AG04449 (cell line): ENCODE results near the gene CD44.
A peak's percentile ranks its signal among the peaks of the same experiment; 100 is the strongest.

ENCODE experiments used
- CTCF ChIA-PET: fragments of 350-600 bp; formaldehyde crosslinking; extraction: SDS; loops from one replicate; lab custom pipeline; 2021; ENCODE audit warnings: antibody characterized with exemption; lab: Yijun Ruan, JAX
- POLR2A ChIA-PET: fragments of 400-600, 350-600 bp; formaldehyde crosslinking; extraction: SDS; loops from one replicate; lab custom pipeline; 2020; ENCODE audit warnings: antibody characterized with exemption, inconsistent platforms; lab: Yijun Ruan, JAX
- DNase-seq: peaks from one replicate; pipeline ENCODE4 v3.0.0-alpha.2; 2010; ENCODE audit warnings: low read depth, low spot score
- H3K4me3 ChIP-seq: 2 replicates; pipeline ENCODE4 v1.5.1; 2011; ENCODE audit warnings: low read depth, mild to moderate bottlenecking, control low read depth, low read length
- TF ChIP-seq, protein P1 (sequence below): IDR thresholded peaks from one replicate; pipeline ENCODE4 v1.5.1; 2011; ENCODE audit warnings: mild to moderate bottlenecking, moderate library complexity, low read length, control low read depth, inconsistent platforms; ENCODE audit not compliant: insufficient read depth; ENCODE audit errors: missing control alignments

Gene CD44

DNA sequence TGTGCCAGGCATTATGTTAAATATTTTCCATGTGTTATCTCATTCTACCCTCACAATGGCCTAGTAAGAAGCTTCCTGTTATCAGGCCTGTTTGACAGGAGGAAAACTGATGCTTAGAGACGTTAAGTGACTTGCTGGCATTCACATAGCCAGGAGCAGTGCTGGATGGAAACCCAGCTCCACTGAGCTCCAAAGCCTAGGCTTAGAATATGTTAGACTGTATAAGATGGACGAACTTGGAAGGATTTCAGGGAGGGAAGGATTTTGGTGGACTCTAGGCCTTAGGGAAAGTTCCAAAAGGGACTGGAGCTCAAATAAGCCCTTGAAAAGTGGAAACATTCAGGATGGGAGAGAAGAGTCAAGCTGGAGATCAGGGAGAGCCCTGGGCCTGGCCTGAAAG lies 2.1 kb downstream of the CD44 start:
- ChIA-PET POLR2A (interaction anchor here (0.7 to 1.5 kb wide), 2 partner anchors 34 to 163 kb away, joined by 4 to 5 read pairs; no protein-coding TSS in a partner anchor), CTCF (interaction anchor here (0.6 to 2.0 kb wide), 6 partner anchors 23 to 253 kb away, joined by 3 to 5 read pairs (median 4); no protein-coding TSS in a partner anchor)
- no peak for DNase-seq
- H3K4me3 ChIP-seq = peak overlapping the region; percentile 94
- TF ChIP-seq, protein P1, sequence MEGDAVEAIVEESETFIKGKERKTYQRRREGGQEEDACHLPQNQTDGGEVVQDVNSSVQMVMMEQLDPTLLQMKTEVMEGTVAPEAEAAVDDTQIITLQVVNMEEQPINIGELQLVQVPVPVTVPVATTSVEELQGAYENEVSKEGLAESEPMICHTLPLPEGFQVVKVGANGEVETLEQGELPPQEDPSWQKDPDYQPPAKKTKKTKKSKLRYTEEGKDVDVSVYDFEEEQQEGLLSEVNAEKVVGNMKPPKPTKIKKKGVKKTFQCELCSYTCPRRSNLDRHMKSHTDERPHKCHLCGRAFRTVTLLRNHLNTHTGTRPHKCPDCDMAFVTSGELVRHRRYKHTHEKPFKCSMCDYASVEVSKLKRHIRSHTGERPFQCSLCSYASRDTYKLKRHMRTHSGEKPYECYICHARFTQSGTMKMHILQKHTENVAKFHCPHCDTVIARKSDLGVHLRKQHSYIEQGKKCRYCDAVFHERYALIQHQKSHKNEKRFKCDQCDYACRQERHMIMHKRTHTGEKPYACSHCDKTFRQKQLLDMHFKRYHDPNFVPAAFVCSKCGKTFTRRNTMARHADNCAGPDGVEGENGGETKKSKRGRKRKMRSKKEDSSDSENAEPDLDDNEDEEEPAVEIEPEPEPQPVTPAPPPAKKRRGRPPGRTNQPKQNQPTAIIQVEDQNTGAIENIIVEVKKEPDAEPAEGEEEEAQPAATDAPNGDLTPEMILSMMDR = no peak

DNA sequence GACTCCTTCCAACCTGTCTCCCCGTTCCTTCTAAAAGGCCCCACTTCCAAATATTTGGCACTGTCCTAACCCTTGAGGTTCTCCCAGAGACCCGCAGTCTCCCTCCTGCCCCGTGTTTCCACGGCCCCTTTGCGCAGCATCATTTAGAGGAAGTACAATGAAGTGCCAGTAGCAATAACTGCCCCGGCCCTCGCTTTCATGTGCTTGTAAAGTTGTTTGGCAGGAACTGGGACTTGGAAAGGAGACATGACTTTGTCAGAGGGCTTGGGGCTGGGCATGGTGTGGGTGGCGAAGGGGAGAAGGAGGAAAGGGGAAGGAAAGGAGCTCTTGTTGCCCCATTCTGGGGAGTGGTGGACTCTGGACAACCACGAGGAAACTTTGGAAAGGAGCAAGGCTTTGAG lies 2.6 kb downstream of the CD44 start:
- H3K4me3 ChIP-seq = peak overlapping the region; percentile 94

DNA sequence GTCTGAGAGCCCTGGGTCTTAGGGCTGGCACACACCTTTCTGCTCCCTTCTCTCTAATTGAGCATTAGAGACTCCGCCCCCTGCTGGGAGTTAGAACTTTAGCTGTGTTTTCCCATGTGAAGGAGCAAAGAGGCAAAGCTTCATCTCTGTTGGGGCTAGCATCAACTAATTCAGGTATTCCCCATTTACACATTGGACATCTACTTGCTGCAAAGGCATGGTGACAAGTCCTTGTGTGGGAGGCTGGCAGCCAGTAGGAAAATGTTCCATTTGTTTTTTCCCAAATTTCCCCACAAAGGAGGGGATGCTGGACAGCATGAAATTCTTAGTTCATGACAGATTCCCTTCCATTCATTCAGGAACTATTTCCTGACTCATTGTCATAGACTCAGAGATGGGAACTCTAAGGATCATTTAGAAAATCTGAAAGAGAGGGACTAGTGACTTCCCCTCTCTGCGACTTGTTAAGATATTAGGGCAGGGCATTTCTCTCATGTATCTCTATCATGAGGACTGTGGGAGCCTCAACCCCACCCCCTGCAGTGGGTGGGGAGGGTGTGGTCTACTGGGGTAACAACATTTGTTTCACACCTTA lies 3.6 kb downstream of the CD44 start:
- peak overlapping the region; percentile 41 for H3K4me3 ChIP-seq
- ChIA-PET POLR2A (no interaction called here), CTCF (no interaction called here)
- no peak for DNase-seq
- TF ChIP-seq, protein P1 = no peak

More for the DNA sequence above, 2.6 kb downstream of the CD44 start:
- CTCF ChIA-PET = interaction anchor here (0.6 to 1.9 kb wide), 3 partner anchors 147 to 253 kb away, joined by 3 to 5 read pairs (median 5); no protein-coding TSS in a partner anchor
- POLR2A ChIA-PET = interaction anchor here (0.7 kb wide), 1 partner anchor 163 kb away, joined by 5 read pairs; no protein-coding TSS in a partner anchor
- no peak for DNase-seq
- TF ChIP-seq, protein P1 = no peak

DNA sequence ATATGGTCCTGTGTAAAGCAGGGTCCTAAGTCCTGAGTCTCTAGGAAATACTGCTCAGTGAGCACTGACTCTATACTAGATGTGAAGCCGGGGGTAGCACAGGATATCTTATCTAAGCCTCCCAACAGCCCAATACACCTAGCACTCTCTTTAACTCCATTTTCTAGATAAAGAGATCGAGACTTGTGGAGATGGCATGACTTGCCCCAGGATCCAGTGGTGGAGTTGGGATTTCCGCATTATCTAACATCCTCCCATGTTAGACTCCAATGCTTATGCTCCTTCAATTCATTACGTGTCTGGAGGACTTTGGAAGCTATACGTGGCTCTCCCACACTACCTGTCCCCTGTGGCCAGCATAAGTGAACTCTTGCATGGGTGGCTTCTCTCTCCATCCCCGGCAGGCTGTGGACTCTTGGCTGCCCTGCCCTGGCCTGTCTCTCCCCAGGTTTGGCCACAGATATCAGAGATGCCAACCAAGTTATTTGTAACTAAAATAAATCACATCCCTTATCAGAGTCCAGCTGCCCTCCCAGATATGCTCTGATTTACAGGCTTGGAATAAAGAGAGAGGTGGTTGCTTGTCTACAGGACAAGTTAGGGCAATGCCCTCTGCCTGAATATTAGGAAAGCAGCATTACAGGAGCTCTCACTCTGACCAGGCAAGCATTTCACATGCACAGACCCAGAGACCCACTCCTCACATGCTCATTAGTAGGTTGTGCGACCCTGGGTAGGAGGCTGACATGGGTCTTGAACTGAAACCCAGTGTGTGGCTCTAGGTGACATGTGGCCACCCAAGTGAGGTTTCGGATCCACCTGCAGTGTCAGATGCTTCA lies 4.5 kb downstream of the CD44 start:
- TF ChIP-seq, protein P1 = no peak
- ChIA-PET CTCF (interaction anchor here (1.0 kb wide), 1 partner anchor 241 kb away, joined by 3 read pairs; no protein-coding TSS in a partner anchor), POLR2A (interaction anchor here (0.8 kb wide), 1 partner anchor 217 kb away, joined by 3 read pairs; no protein-coding TSS in a partner anchor)
- DNase-seq = no peak
- peak overlapping the region; percentile 41 for H3K4me3 ChIP-seq

DNA sequence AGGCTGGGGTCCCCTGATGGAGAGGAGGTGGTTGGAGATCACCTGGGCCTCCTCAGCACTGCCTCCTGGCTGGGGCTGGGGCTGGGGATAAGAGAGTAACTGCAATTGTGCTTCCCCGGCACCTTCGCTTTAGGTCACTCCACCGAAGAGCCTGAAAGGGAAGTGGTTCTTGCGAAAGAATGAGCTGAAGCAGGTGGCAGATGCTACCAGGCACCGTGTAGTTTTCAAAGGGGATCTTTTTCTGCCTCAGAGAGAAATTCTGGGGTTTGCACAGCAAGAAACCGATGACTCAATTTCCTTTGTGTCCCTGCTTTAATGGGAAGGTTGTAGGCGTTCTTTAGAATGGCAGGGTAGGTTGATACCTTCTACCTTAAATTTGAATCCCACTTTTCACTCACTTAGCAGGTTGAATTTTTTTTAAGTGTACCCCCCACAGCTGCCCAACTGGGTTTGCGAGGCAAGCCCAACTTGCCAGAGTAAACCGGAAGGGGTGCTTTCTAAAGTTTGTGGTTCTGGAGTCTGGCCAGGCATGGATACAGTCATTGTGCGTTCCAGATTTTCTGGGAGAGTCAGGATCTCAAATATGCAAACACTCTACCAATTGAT lies 5.3 kb downstream of the CD44 start:
- ChIA-PET CTCF (no interaction called here), POLR2A (interaction anchor here (0.8 kb wide), 1 partner anchor 218 kb away, joined by 3 read pairs; no protein-coding TSS in a partner anchor)
- peak overlapping the region; percentile 15; the same call in 1 of the 2 replicates for H3K4me3 ChIP-seq

More for the DNA sequence above, 5.3 kb downstream of the CD44 start:
- TF ChIP-seq, protein P1 = no peak
- DNase-seq = no peak
